Measurements from ENCODE around the gene SLC10A3. TPM values are rescaled to one million over a fixed set of nuclear protein-coding genes. Genes with fewer than 3 reads are reported as not detected.

Gene SLC10A3
- total RNA-seq, 1 experiment from 2014 or later, result 54.9 TPM

DNA sequence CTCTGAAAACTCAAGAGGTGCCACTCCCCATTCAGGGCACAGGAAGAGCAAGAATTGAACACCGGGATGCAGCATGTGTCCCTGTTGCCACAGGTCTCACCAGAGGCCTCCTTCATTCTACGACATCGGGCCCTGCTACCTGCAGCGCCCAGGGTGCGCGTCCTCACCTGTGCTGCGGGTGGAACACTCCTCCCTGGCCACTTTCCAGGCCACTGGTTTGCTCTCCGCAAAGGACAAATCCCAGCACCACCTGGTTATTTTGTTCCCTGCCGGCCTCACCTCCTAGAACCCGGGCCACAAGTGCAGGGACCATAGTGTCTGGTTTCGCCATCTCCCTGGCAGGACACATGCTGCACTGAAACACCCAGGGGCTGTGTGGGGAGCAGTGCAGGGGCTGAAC, 39.9 kb upstream of the SLC10A3 start:
- ChIA-PET POLR2A (ENCODE audit: unreplicated experiment) (no interaction called here), CTCF (interaction anchor here (0.6 kb wide), 1 partner anchor 978 kb away, joined by 3 read pairs; no protein-coding TSS in a partner anchor)
- Histone ChIP-seq H3K4me1 (replicated peaks; ENCODE audit: insufficient read depth) (peaks cover 17% of the 10 kb centered on the region), H3K79me2 (ENCODE audit: low read depth) (peaks cover 10% of the 10 kb centered on the region), H4K20me1 (ENCODE audit: insufficient read depth) (peaks cover 6% of the 10 kb centered on the region; the same call in 1 of the 2 replicates), H2AFZ (no peak overlapping the region), H3K9me2 (ENCODE audit: insufficient read depth) (no peaks in the 10 kb centered on the region), H3F3A (ENCODE audit: insufficient read depth, low read depth) (peaks cover 74% of the 10 kb centered on the region), H3K4me2 (no peak overlapping the region), H3K9me3 (ENCODE audit: insufficient read depth, low read depth) (no peaks in the 10 kb centered on the region), H3K36me3 (ENCODE audit: low read depth) (peaks cover 8% of the 10 kb centered on the region; the same call in 1 of the 2 replicates), H3K27ac (no peak overlapping the region), H3K27me3 (ENCODE audit: insufficient read depth, low read depth) (no peaks in the 10 kb centered on the region), H3K4me3 (no peak overlapping the region)
- BruUV-seq (replicated peaks), result no TSS peak
- TF ChIP-seq, protein P1, sequence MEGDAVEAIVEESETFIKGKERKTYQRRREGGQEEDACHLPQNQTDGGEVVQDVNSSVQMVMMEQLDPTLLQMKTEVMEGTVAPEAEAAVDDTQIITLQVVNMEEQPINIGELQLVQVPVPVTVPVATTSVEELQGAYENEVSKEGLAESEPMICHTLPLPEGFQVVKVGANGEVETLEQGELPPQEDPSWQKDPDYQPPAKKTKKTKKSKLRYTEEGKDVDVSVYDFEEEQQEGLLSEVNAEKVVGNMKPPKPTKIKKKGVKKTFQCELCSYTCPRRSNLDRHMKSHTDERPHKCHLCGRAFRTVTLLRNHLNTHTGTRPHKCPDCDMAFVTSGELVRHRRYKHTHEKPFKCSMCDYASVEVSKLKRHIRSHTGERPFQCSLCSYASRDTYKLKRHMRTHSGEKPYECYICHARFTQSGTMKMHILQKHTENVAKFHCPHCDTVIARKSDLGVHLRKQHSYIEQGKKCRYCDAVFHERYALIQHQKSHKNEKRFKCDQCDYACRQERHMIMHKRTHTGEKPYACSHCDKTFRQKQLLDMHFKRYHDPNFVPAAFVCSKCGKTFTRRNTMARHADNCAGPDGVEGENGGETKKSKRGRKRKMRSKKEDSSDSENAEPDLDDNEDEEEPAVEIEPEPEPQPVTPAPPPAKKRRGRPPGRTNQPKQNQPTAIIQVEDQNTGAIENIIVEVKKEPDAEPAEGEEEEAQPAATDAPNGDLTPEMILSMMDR (conservative IDR thresholded peaks at IDR 0.05), result no peak
- no peak for TF ChIP-seq EZH2 (IDR thresholded peaks at IDR 0.05; ENCODE audit: low read depth)
- intact Hi-C loops (cut with micrococcal nuclease; ENCODE audit: unreplicated experiment), result loop anchor here (5.0 kb wide), 3 partner anchors 133 to 763 kb away; partner anchors contain the start of genes FLNA and RPL10
- no peak for DNase-seq

DNA sequence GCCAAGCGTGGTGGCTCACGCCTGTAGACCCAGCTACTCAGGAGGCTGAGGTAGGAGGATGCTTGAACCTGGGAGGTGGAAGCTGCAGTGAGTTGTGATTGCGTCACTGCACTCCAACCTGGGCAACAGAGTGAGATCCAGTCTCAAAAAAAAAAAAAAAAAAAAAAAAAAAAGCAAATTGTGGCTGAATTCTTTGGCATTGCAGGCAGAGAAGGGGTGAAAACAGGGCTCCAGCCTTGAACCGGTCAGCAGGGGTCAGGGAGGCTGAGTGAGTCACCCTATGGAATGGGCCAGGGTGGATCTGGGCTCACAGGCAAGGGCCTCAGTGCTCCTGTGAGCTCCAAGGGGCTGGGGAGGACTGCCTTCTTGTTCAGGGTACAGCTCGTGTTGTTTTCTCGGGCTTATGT, 38.8 kb upstream of the SLC10A3 start:
- Histone ChIP-seq H3K4me3 (no peak overlapping the region), H4K20me1 (ENCODE audit: insufficient read depth) (peaks cover under 1% of the 10 kb centered on the region; the same call in 1 of the 2 replicates), H3K79me2 (ENCODE audit: low read depth) (0 out of 2 replicates have a peak, but pooled peaks cover 2% of the 10 kb centered on the region), H3K27ac (peak overlapping the region; percentile 46), H3K4me1 (replicated peaks; ENCODE audit: insufficient read depth) (peaks cover 25% of the 10 kb centered on the region), H3K9me3 (ENCODE audit: insufficient read depth, low read depth) (no peaks in the 10 kb centered on the region), H2AFZ (no peak overlapping the region), H3F3A (ENCODE audit: insufficient read depth, low read depth) (peaks cover 63% of the 10 kb centered on the region), H3K27me3 (ENCODE audit: insufficient read depth, low read depth) (no peaks in the 10 kb centered on the region), H3K4me2 (no peak overlapping the region), H3K36me3 (ENCODE audit: low read depth) (0 out of 2 replicates have a peak, but pooled peaks cover 4% of the 10 kb centered on the region), H3K9me2 (ENCODE audit: insufficient read depth) (no peaks in the 10 kb centered on the region)
- BruUV-seq (replicated peaks), result no TSS peak
- CTCF ChIA-PET, result no interaction called here
- DNase-seq, result peak; percentile 52 to 69
- intact Hi-C loops (cut with micrococcal nuclease; ENCODE audit: unreplicated experiment), result no loop called here
- TF ChIP-seq EZH2 (IDR thresholded peaks at IDR 0.05; ENCODE audit: low read depth), result no peak
- TF ChIP-seq, protein P1 (conservative IDR thresholded peaks at IDR 0.05), result no peak
- POLR2A ChIA-PET (ENCODE audit: unreplicated experiment), result interaction anchor here (0.6 kb wide), 1 partner anchor 12 kb away, joined by 4 read pairs; no protein-coding TSS in a partner anchor

DNA sequence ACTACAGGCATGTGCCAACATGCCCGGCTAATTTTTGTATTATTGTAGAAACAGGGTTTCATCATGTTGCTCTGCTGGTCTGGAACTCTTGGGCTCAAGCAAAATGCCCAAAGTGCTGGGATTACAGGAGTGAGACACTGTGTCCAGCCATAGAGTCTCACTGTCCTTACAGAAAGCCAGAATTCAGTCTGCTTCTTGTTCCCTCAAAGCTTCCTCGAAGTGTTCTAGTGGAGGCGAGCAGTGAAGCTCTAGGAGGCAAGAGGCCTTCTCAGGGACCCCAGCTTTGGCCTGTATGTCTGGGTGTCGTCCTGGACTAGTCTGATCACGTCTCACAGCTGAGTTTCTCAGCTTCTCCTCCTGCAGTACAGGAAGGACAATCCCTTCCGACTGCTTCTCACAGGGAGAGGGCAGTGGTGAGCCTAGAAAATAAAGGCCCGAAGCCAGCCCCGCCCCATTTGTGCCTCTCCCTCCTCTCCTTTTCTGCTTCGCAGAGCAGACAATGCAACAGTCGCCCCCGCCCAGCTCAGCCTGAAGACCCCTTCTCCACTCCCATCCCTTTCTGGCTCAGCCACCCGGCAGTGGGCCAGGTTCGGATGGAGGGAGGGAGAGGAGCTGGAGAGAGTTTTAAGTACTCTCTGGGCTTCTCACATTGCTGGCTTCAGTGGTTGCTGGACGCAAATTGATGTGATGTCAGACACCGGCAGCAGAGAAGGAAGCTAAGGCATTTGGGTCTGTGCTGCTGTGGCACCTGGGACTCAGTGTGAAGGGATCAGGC, 36.7 kb upstream of the SLC10A3 start:
- no TSS peak for BruUV-seq (replicated peaks)
- POLR2A ChIA-PET (ENCODE audit: unreplicated experiment), result interaction anchor here (0.6 to 1.3 kb wide), 7 partner anchors 11 to 156 kb away, joined by 4 to 27 read pairs (median 6); partner anchors contain the start of genes FAM3A and SLC10A3
- CTCF ChIA-PET, result interaction anchor here (0.7 kb wide), 1 partner anchor 153 kb away, joined by 3 read pairs; no protein-coding TSS in a partner anchor
- Histone ChIP-seq H3K9me3 (ENCODE audit: insufficient read depth, low read depth) (no peaks in the 10 kb centered on the region), H3F3A (ENCODE audit: insufficient read depth, low read depth) (peaks cover 43% of the 10 kb centered on the region), H3K27ac (peak overlapping the region; percentile 52), H4K20me1 (ENCODE audit: insufficient read depth) (no peaks in the 10 kb centered on the region), H3K9me2 (ENCODE audit: insufficient read depth) (no peaks in the 10 kb centered on the region), H3K4me2 (peak overlapping the region; percentile 68), H3K79me2 (ENCODE audit: low read depth) (no peaks in the 10 kb centered on the region), H3K36me3 (ENCODE audit: low read depth) (no peaks in the 10 kb centered on the region), H3K4me1 (replicated peaks; ENCODE audit: insufficient read depth) (peaks cover 25% of the 10 kb centered on the region), H2AFZ (no peak overlapping the region), H3K27me3 (ENCODE audit: insufficient read depth, low read depth) (no peaks in the 10 kb centered on the region), H3K4me3 (no peak overlapping the region; the same call in 1 of the 2 replicates)
- TF ChIP-seq, protein P1 (conservative IDR thresholded peaks at IDR 0.05), result peak; percentile 61
- TF ChIP-seq EZH2 (IDR thresholded peaks at IDR 0.05; ENCODE audit: low read depth), result no peak
- DNase-seq, result peak; percentile 63 to 83
- intact Hi-C loops (cut with micrococcal nuclease; ENCODE audit: unreplicated experiment), result loop anchor here (2.0 kb wide), 1 partner anchor 48 kb away; the partner anchor contains the start of gene LAGE3
